GM12878 (cell line): ENCODE measurements around the gene DCAF5. TPM values are rescaled to one million over a fixed set of nuclear protein-coding genes. Genes with fewer than 3 reads are reported as not detected.

Experiments used
- ATAC-seq: fragments of 200-7000 bp; cut with Tn5 transposase; 3 replicates; pipeline ENCODE4 v1.9.1; 2020; ENCODE audit warnings: mild to moderate bottlenecking, moderate library complexity
- BruUV-seq: library from RNA; stranded (reverse); fragments of 400-500 nt; replicated peaks from 2 replicates; lab custom pipeline; 2021; lab: Mats Ljungman, UMichigan
- CTCF ChIA-PET: fragments of 300-600 bp; sonication (Branson Sonifier 250); formaldehyde crosslinking; extraction: SDS; loops from one replicate; lab custom pipeline; 2021; ENCODE audit warnings: inconsistent platforms; lab: Yijun Ruan, JAX
- POLR2A ChIA-PET: fragments of 350-600 bp; formaldehyde crosslinking; extraction: SDS; loops from one replicate; lab custom pipeline; 2021; ENCODE audit warnings: inconsistent platforms; lab: Charles Lee
- RAD21 ChIA-PET: fragments of 300-600 bp; sonication (Branson Sonifier 250); formaldehyde crosslinking; loops from one replicate; lab custom pipeline; 2023; ENCODE audit warnings: antibody characterized with exemption; ENCODE audit not compliant: unreplicated experiment; lab: Charles Lee
- SMC1A ChIA-PET: fragments of 300-600 bp; sonication (Branson Sonifier 250); formaldehyde crosslinking; loops from one replicate; lab custom pipeline; 2023; ENCODE audit not compliant: unreplicated experiment, uncharacterized antibody; lab: Charles Lee
- DNase-seq: peaks from one replicate; pipeline ENCODE4 v3.0.0-alpha.2; 2011; ENCODE audit warnings: low read depth, low spot score
- FAIRE-seq: peaks from 3 replicates; lab custom pipeline; 2011; peaks lifted over from hg19 to GRCh38; lab: Jason Lieb, UNC
- H2AFZ ChIP-seq: 2 replicates; pipeline ENCODE4 v1.6.0; 2011; ENCODE audit warnings: low read depth, low read length, control low read depth; ENCODE audit not compliant: control insufficient read depth
- H3K27ac ChIP-seq: 2 replicates; pipeline ENCODE4 v1.5.1; 2011; ENCODE audit warnings: control low read depth; ENCODE audit not compliant: control insufficient read depth, insufficient read depth
- H3K27me3 ChIP-seq, 2 experiments: replicated peaks in 1 of 2; 2 replicates each; pipeline versions ENCODE4 v1.6.0 to v1.6.1; 2011; ENCODE audit warnings: low read length in 1 of 2; ENCODE audit not compliant: control insufficient read depth in 2 of 2, insufficient read depth in 2 of 2
- H3K36me3 ChIP-seq, 2 experiments: 2 replicates each; pipeline ENCODE4 v1.5.1; 2011; ENCODE audit warnings: low read length in 1 of 2; ENCODE audit not compliant: control insufficient read depth in 2 of 2, insufficient read depth in 2 of 2
- H3K4me1 ChIP-seq: 2 replicates; pipeline ENCODE4 v1.6.1; 2011; ENCODE audit warnings: mild to moderate bottlenecking, low read length, moderate library complexity, mixed read lengths; ENCODE audit not compliant: control insufficient read depth, insufficient read depth
- H3K4me2 ChIP-seq: 2 replicates; pipeline ENCODE4 v1.6.0; 2011; ENCODE audit warnings: control low read depth; ENCODE audit not compliant: control insufficient read depth, insufficient read depth
- H3K4me3 ChIP-seq: fragments of 200-600 bp; sonication (generic); 2 replicates; pipeline ENCODE4 v1.5.1; 2016
- H3K79me2 ChIP-seq: 2 replicates; pipeline ENCODE4 v1.6.0; 2011; ENCODE audit warnings: low read length; ENCODE audit not compliant: control insufficient read depth, insufficient read depth
- H3K9ac ChIP-seq: 2 replicates; pipeline ENCODE4 v1.8.0; 2011; ENCODE audit warnings: low read length, control low read depth, mixed read lengths; ENCODE audit not compliant: control insufficient read depth, insufficient read depth
- H3K9me3 ChIP-seq: replicated peaks from 3 replicates; pipeline ENCODE4 v1.5.1; 2011; ENCODE audit warnings: mild to moderate bottlenecking, low read length; ENCODE audit not compliant: control insufficient read depth, insufficient read depth
- H4K20me1 ChIP-seq: 2 replicates; pipeline ENCODE4 v1.6.0; 2011; ENCODE audit not compliant: control insufficient read depth, insufficient read depth
- ATF7 ChIP-seq: fragments of 450-650 bp; IDR thresholded peaks from 2 replicates; pipeline ENCODE4 v1.6.1; 2016; ENCODE audit warnings: low read depth, mild to moderate bottlenecking
- CBFB ChIP-seq: IDR thresholded peaks from 2 replicates; pipeline ENCODE4 v1.6.1; 2016; ENCODE audit warnings: antibody characterized with exemption, low read depth
- EP300 ChIP-seq, 2 experiments: fragments of 150-350 bp in 1 of 2; IDR thresholded peaks; 2 replicates each; pipeline ENCODE4 v1.6.1; 2011 to 2012; ENCODE audit warnings: low read depth in 2 of 2, low read length in 2 of 2, borderline replicate concordance in 1 of 2, improper control_type of control experiment in 1 of 2, inconsistent platforms in 1 of 2; ENCODE audit not compliant: control insufficient read depth in 1 of 2
- NR2C1 ChIP-seq: fragments of 450-650 bp; IDR thresholded peaks from 2 replicates; pipeline ENCODE4 v1.6.1; 2017; ENCODE audit warnings: antibody characterized with exemption, mild to moderate bottlenecking, moderate library complexity
- NR2C2 ChIP-seq: IDR thresholded peaks from 2 replicates; pipeline ENCODE4 v1.6.1; 2011; ENCODE audit warnings: borderline replicate concordance, low read depth; ENCODE audit not compliant: control insufficient read depth, insufficient read length
- POLR2AphosphoS2 ChIP-seq: IDR thresholded peaks from 2 replicates; pipeline ENCODE4 v1.6.1; 2011; ENCODE audit warnings: low read depth, mild to moderate bottlenecking, low read length, improper control_type of control experiment, moderate library complexity
- SREBF1 ChIP-seq: IDR thresholded peaks from 2 replicates; pipeline ENCODE4 v1.6.1; 2012; ENCODE audit warnings: mild to moderate bottlenecking, low read length
- SUPT20H ChIP-seq: IDR thresholded peaks from 2 replicates; pipeline ENCODE4 v1.6.1; 2011; ENCODE audit warnings: low read depth, mild to moderate bottlenecking, low read length, moderate library complexity, borderline replicate concordance; ENCODE audit not compliant: control insufficient read depth
- WGBS: methylation state at CpG from one replicate; pipeline ENCODE4 v1.1.6; 2016; ENCODE audit warnings: low lambda C conversion rate; ENCODE audit not compliant: insufficient replicate concordance, insufficient coverage; ENCODE audit errors: missing lambda C conversion rate; 5-methylcytosine and 5-hydroxymethylcytosine counted together
- in situ Hi-C: fragments of 300-500 bp; cut with MboI; formaldehyde crosslinking; loops from 9 replicates; pipeline ENCODE4 v1.14.3; 2018; ENCODE audit warnings: mixed read lengths
- intact Hi-C: fragments of 100-400 bp; cut with micrococcal nuclease; formaldehyde crosslinking; loops from one replicate; pipeline ENCODE4 v1.14.2; 2022; ENCODE audit not compliant: unreplicated experiment
- polyA plus RNA-seq, 11 experiments: library from polyadenylated mRNA; depleted of rRNA in 4 of 11; unstranded in 6 of 11; stranded (reverse) in 5 of 11; fragments of >200 nt; fragmentation: Nextera tagmentation in 4 of 11; fragmentation: Illumina TruSeq in 1 of 11; extraction: Ambion mirVana in 4 of 11; extraction: Trizol in 1 of 11; gene quantifications; 1 replicate in 1 of 11; 2 replicates in 10 of 11; pipeline versions ENCODE4 v1.2.1 to v1.2.3, GENCODE V29; 2011 to 2016; ENCODE audit warnings: inconsistent platforms in 2 of 11, missing spikeins in 2 of 11, low read depth in 1 of 11
- total RNA-seq, 4 experiments: library from RNA; depleted of rRNA in 3 of 4; stranded (reverse); fragments of >200 nt in 3 of 4; fragmentation: Illumina TruSeq in 1 of 4; extraction: Trizol in 1 of 4; gene quantifications; 2 replicates each; pipeline versions ENCODE4 v1.2.1 to v1.2.3, GENCODE V29; 2013 to 2021
- TF ChIP-seq, protein P1 (sequence below): fragments of 150-350 bp; IDR thresholded peaks from 2 replicates; pipeline ENCODE4 v1.6.1; 2014; ENCODE audit warnings: mild to moderate bottlenecking, low read depth, low read length
- TF ChIP-seq, protein P2 (sequence below): fragments of 450-650 bp; IDR thresholded peaks from 2 replicates; pipeline ENCODE4 v1.6.1; 2014; ENCODE audit warnings: mild to moderate bottlenecking
- TF ChIP-seq, protein P3 (sequence below): IDR thresholded peaks from 2 replicates; pipeline ENCODE4 v1.6.1; 2012; ENCODE audit warnings: low read depth, low read length, improper control_type of control experiment

Gene DCAF5
- total and polyA plus RNA-seq, 10 of the 15 experiments (the other 5 are each of a cell fraction or from before 2014, with no cell fraction given) = 6.8 to 38.1 (median 19.1) TPM

DNA sequence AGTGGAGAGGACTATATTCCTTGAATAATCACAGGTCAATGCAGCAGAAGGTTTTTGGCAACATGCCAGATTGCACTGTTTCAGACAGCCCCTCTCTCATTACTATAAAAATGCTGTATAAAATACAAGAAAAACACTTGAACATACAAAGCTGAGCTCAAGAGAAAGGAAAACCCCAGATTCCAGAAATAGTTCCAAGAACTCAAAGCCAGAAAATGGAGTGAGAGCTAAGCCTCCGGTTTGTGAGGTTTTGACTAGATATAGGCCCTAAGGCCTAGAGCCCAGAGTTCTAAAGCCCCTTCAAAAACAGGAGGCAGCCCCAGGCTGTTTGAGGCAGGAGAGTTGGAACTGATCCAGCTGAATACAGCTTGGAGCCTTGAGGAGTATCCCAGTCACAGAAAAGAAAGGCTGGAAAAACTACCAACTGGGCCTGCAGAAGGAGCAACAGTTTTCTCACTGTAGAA, 144.5 kb downstream of the DCAF5 start:
- intact Hi-C loops (no loop called here), in situ Hi-C loops (no loop called here)
- Histone ChIP-seq H3K79me2 (no peaks in the 10 kb centered on the region), H3K4me3 (no peak overlapping the region), H3K9ac (no peak overlapping the region), H3K4me1 (no peaks in the 10 kb centered on the region), H3K9me3 (no peaks in the 10 kb centered on the region), H2AFZ (no peak overlapping the region), H3K27me3 (no peaks in the 10 kb centered on the region; a peak in 1 of 4 replicates), H3K36me3 (no peaks in the 10 kb centered on the region), H3K27ac (no peak overlapping the region), H3K4me2 (no peak overlapping the region), H4K20me1 (no peaks in the 10 kb centered on the region)
- no peak for DNase-seq
- TF ChIP-seq EP300 (IDR thresholded peaks at IDR 0.05; ENCODE audit: borderline replicate concordance in 1 of 2, control insufficient read depth in 1 of 2, low read depth in 2 of 2, low read length in 2 of 2) = no peak
- TF ChIP-seq CBFB = no peak
- FAIRE-seq = no peak
- CTCF ChIA-PET = no interaction called here
- POLR2A ChIA-PET = no interaction called here
- RAD21 ChIA-PET = no interaction called here
- no TSS peak for BruUV-seq
- SMC1A ChIA-PET = interaction anchor here (0.6 kb wide), 1 partner anchor 94 kb away, joined by 3 read pairs; no protein-coding TSS in a partner anchor
- no peak for ATAC-seq
- 0% methylated on average over 1 of the region's 1 CpG for WGBS

DNA sequence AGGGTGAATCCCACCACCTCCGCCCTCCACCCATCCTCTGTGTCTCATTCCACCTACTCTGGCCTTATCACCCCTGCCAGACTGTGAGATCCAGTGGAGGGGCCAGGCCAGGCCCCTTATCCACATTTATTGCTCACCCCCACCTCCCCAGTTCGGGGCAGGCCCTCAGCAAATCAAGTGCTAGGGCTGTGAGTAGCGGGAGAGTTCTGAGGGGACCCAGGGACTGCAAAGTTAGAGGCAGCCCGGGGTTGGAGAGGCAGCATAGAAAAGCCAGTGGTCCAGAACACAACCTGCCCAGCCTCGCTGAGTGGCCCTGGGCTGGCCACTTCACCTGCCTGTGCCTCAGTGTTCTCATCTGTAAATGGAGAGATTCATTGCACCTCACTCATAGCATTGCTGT, 146.6 kb downstream of the DCAF5 start:
- Histone ChIP-seq H4K20me1 (no peaks in the 10 kb centered on the region), H3K4me1 (no peaks in the 10 kb centered on the region), H3K4me3 (no peak overlapping the region), H3K9ac (no peak overlapping the region), H3K27ac (no peak overlapping the region), H3K4me2 (no peak overlapping the region), H3K9me3 (no peaks in the 10 kb centered on the region), H3K27me3 (no peaks in the 10 kb centered on the region; a peak in 1 of 4 replicates), H3K79me2 (no peaks in the 10 kb centered on the region), H2AFZ (no peak overlapping the region), H3K36me3 (no peaks in the 10 kb centered on the region)
- BruUV-seq = no TSS peak
- ChIA-PET SMC1A (no interaction called here), CTCF (no interaction called here), RAD21 (no interaction called here), POLR2A (no interaction called here)
- intact Hi-C loops = no loop called here
- in situ Hi-C loops = no loop called here
- 24% methylated on average over 5 of the region's 5 CpGs for WGBS
- ATAC-seq (no peak), FAIRE-seq (no peak), DNase-seq (no peak)
- TF ChIP-seq NR2C1 (no peak), ATF7 (no peak), SREBF1 (no peak), POLR2AphosphoS2 (no peak), SUPT20H (no peak), NR2C2 (no peak)
- TF ChIP-seq, protein P1, sequence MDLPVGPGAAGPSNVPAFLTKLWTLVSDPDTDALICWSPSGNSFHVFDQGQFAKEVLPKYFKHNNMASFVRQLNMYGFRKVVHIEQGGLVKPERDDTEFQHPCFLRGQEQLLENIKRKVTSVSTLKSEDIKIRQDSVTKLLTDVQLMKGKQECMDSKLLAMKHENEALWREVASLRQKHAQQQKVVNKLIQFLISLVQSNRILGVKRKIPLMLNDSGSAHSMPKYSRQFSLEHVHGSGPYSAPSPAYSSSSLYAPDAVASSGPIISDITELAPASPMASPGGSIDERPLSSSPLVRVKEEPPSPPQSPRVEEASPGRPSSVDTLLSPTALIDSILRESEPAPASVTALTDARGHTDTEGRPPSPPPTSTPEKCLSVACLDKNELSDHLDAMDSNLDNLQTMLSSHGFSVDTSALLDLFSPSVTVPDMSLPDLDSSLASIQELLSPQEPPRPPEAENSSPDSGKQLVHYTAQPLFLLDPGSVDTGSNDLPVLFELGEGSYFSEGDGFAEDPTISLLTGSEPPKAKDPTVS = no peak
- TF ChIP-seq, protein P2, sequence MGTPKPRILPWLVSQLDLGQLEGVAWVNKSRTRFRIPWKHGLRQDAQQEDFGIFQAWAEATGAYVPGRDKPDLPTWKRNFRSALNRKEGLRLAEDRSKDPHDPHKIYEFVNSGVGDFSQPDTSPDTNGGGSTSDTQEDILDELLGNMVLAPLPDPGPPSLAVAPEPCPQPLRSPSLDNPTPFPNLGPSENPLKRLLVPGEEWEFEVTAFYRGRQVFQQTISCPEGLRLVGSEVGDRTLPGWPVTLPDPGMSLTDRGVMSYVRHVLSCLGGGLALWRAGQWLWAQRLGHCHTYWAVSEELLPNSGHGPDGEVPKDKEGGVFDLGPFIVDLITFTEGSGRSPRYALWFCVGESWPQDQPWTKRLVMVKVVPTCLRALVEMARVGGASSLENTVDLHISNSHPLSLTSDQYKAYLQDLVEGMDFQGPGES = no peak
- TF ChIP-seq, protein P3, sequence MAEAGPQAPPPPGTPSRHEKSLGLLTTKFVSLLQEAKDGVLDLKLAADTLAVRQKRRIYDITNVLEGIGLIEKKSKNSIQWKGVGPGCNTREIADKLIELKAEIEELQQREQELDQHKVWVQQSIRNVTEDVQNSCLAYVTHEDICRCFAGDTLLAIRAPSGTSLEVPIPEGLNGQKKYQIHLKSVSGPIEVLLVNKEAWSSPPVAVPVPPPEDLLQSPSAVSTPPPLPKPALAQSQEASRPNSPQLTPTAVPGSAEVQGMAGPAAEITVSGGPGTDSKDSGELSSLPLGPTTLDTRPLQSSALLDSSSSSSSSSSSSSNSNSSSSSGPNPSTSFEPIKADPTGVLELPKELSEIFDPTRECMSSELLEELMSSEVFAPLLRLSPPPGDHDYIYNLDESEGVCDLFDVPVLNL = no peak
